B cell (primary cell): ENCODE measurements around the gene IL1RAPL1. TPM values are rescaled to one million over a fixed set of nuclear protein-coding genes. Genes with fewer than 3 reads are reported as not detected.

Experiments used
- ATAC-seq: fragments of 200-7000 bp; cut with Tn5 transposase; one replicate; pipeline ENCODE4 v1.10.0; 2021; ENCODE audit warnings: low read depth, mild to moderate bottlenecking, moderate number of reproducible peaks, moderate library complexity
- CTCF ChIA-PET: fragments of 350-600 bp; sonication (Branson Sonifier 250); formaldehyde crosslinking; loops from one replicate; lab custom pipeline; 2021; ENCODE audit warnings: antibody characterized with exemption, inconsistent platforms; lab: Charles Lee
- POLR2A ChIA-PET: fragments of 350-600 bp; sonication (Branson Sonifier 250); formaldehyde crosslinking; loops from one replicate; lab custom pipeline; 2021; ENCODE audit warnings: antibody characterized with exemption; lab: Charles Lee
- DNase-seq: peaks from one replicate; pipeline ENCODE4 v3.0.0; 2013
- H2AFZ ChIP-seq: 2 replicates; pipeline ENCODE4 v1.6.1; 2012; ENCODE audit warnings: mild to moderate bottlenecking, low read depth, low read length; ENCODE audit not compliant: insufficient read depth, poor library complexity, severe bottlenecking
- H3K27ac ChIP-seq, 2 donors: 1 replicate in 1 of 2; 2 replicates in 1 of 2; pipeline ENCODE4 v1.5.1; 2012 to 2013; ENCODE audit warnings: low read length in 2 of 2, mild to moderate bottlenecking in 2 of 2, moderate library complexity in 1 of 2
- H3K27me3 ChIP-seq, 4 experiments: fragments of 200-600 bp in 1 of 4; sonication (generic) in 1 of 4; replicated peaks in 1 of 4; 1 replicate in 2 of 4; 2 replicates in 2 of 4; pipeline versions ENCODE4 v1.6.1 to v1.7.0; 2013 to 2016; ENCODE audit warnings: low read length in 3 of 4, mild to moderate bottlenecking in 2 of 4, mixed read lengths in 1 of 4, moderate library complexity in 1 of 4; ENCODE audit not compliant: insufficient read depth in 4 of 4, control insufficient read depth in 3 of 4; ENCODE audit errors: control extremely low read depth in 1 of 4
- H3K36me3 ChIP-seq, 2 experiments: replicated peaks in 1 of 2; 1 replicate in 1 of 2; 2 replicates in 1 of 2; pipeline versions ENCODE4 v1.6.1 to v1.7.1; 2013; ENCODE audit warnings: low read length in 1 of 2; ENCODE audit not compliant: insufficient read depth in 2 of 2, control insufficient read depth in 1 of 2; ENCODE audit errors: control extremely low read depth in 1 of 2, extremely low read depth in 1 of 2
- H3K4me1 ChIP-seq, 2 donors: fragments of 200-600 bp in 1 of 2; sonication (generic) in 1 of 2; 1 replicate in 1 of 2; 2 replicates in 1 of 2; pipeline versions ENCODE4 v1.5.1 to v1.6.1; 2013 to 2017; ENCODE audit warnings: low read length in 2 of 2; ENCODE audit not compliant: control insufficient read depth in 2 of 2, insufficient read depth in 2 of 2
- H3K4me2 ChIP-seq: replicated peaks from 2 replicates; pipeline ENCODE3; 2012; ENCODE audit warnings: mild to moderate bottlenecking, low read depth, low read length; ENCODE audit not compliant: poor library complexity, severe bottlenecking
- H3K4me3 ChIP-seq, 5 experiments: fragments of 200-600 bp in 1 of 5; sonication (generic) in 1 of 5; 1 replicate in 3 of 5; 2 replicates in 2 of 5; pipeline versions ENCODE4 v1.5.1 to v1.7.0; 2011 to 2016; ENCODE audit warnings: low read length in 4 of 5, mild to moderate bottlenecking in 4 of 5, low read depth in 2 of 5, control low read depth in 1 of 5, moderate library complexity in 1 of 5; ENCODE audit not compliant: insufficient read depth in 1 of 5; ENCODE audit errors: control extremely low read depth in 1 of 5, extremely low read depth in 1 of 5
- H3K79me2 ChIP-seq: fragments of 200-600 bp; sonication (generic); one replicate; pipeline ENCODE4 v1.6.0; 2016; ENCODE audit warnings: low read length; ENCODE audit not compliant: control insufficient read depth, insufficient read depth
- H3K9ac ChIP-seq: fragments of 200-600 bp; sonication (generic); 2 replicates; pipeline ENCODE4 v1.6.1; 2017; ENCODE audit warnings: mild to moderate bottlenecking, low read length, moderate library complexity
- H3K9me3 ChIP-seq, 3 donors: one replicate each; pipeline versions ENCODE4 v1.6.1 to v1.7.1; 2013; ENCODE audit warnings: low read length in 2 of 3; ENCODE audit not compliant: control insufficient read depth in 2 of 3, insufficient read depth in 1 of 3; ENCODE audit errors: control extremely low read depth in 1 of 3
- H4K20me1 ChIP-seq: 2 replicates; pipeline ENCODE4 v1.6.0; 2012; ENCODE audit warnings: mild to moderate bottlenecking, low read length; ENCODE audit not compliant: insufficient read depth, control insufficient read depth, poor library complexity, severe bottlenecking
- H3K27ac Mint-ChIP-seq: one replicate; pipeline ENCODE4 v1.8.0; 2021; ENCODE audit warnings: mixed read lengths
- H3K27me3 Mint-ChIP-seq: one replicate; pipeline ENCODE4 v1.8.0; 2021; ENCODE audit warnings: mixed read lengths
- H3K4me1 Mint-ChIP-seq: one replicate; pipeline ENCODE4 v1.8.0; 2021; ENCODE audit warnings: mixed read lengths
- H3K4me3 Mint-ChIP-seq: one replicate; pipeline ENCODE4 v1.8.0; 2021; ENCODE audit warnings: mixed read lengths
- H3K9me3 Mint-ChIP-seq: one replicate; pipeline ENCODE4 v1.8.0; 2022; ENCODE audit warnings: mixed read lengths; ENCODE audit not compliant: insufficient read depth
- EZH2 ChIP-seq: IDR thresholded peaks from 2 replicates; pipeline ENCODE4 v1.6.1; 2012; ENCODE audit warnings: borderline replicate concordance, low read depth, mild to moderate bottlenecking, moderate library complexity, low read length; ENCODE audit not compliant: insufficient read depth, poor library complexity, severe bottlenecking
- WGBS: methylation state at CpG from one replicate; pipeline ENCODE4 v1.1.5; 2013; ENCODE audit warnings: missing lambda C conversion rate; ENCODE audit not compliant: insufficient coverage; 5-methylcytosine and 5-hydroxymethylcytosine counted together
- intact Hi-C: fragments of 100-400 bp; cut with micrococcal nuclease; formaldehyde crosslinking; loops from one replicate; pipeline ENCODE4 v1.10.0; 2022
- polyA plus RNA-seq: library from polyadenylated mRNA; depleted of rRNA; stranded (reverse); fragments of >200 nt; gene quantifications from 2 replicates; pipeline ENCODE4 v1.2.3, GENCODE V29; 2012
- total RNA-seq, 2 donors: library from RNA; stranded (reverse); fragments of 120-200 nt in 1 of 2; gene quantifications; 1 replicate in 1 of 2; 2 replicates in 1 of 2; pipeline versions ENCODE4 v1.2.3 to v1.2.4, GENCODE V29; 2013 to 2022
- TF ChIP-seq, protein P1 (sequence below): fragments of 200-600 bp; IDR thresholded peaks from one replicate; pipeline ENCODE4 v1.8.0; 2022; ENCODE audit warnings: antibody characterized with exemption, mild to moderate bottlenecking

Gene IL1RAPL1
- total and polyA plus RNA-seq, 2 donors (not counting 1 experiment from before 2014, with no cell fraction given) = not detected

DNA sequence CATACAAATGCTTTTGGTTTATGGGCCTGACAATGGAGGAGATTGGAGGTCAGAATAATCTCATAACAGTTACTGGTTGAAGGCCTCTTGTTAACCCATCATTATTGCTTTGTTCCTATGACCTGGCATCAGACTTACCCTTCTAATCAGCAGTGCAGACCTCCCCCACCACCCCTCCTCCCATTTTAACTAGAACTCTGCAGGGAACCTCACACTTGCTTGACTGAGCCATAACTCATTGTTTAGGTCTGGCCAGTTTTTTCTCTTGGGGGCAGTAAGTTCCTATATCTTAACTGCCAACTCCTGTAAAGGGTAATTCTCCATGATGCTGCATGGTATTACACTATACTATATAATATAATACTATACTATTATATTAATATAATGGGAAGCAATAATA lies 609.3 kb downstream of the IL1RAPL1 start:
- H3K4me2 ChIP-seq = no peak overlapping the region
- no peak overlapping the region for H2AFZ ChIP-seq
- ChIA-PET CTCF (no interaction called here), POLR2A (no interaction called here)
- H3K27me3 ChIP-seq = no peaks in the 10 kb centered on the region
- H3K4me1 Mint-ChIP-seq = no peaks in the 10 kb centered on the region
- H3K27ac Mint-ChIP-seq = no peak overlapping the region
- no peaks in the 10 kb centered on the region for H3K36me3 ChIP-seq
- no peaks in the 10 kb centered on the region for H3K27me3 Mint-ChIP-seq
- no peaks in the 10 kb centered on the region for H3K9me3 ChIP-seq
- H3K79me2 ChIP-seq = no peaks in the 10 kb centered on the region
- H3K9me3 Mint-ChIP-seq = no peaks in the 10 kb centered on the region
- no peak overlapping the region for H3K9ac ChIP-seq
- DNase-seq (no peak), ATAC-seq (no peak)
- H3K4me3 Mint-ChIP-seq = no peak overlapping the region
- H3K4me3 ChIP-seq = no peak overlapping the region
- no peak overlapping the region for H3K27ac ChIP-seq
- intact Hi-C loops = no loop called here
- H4K20me1 ChIP-seq = no peaks in the 10 kb centered on the region
- TF ChIP-seq, protein P1, sequence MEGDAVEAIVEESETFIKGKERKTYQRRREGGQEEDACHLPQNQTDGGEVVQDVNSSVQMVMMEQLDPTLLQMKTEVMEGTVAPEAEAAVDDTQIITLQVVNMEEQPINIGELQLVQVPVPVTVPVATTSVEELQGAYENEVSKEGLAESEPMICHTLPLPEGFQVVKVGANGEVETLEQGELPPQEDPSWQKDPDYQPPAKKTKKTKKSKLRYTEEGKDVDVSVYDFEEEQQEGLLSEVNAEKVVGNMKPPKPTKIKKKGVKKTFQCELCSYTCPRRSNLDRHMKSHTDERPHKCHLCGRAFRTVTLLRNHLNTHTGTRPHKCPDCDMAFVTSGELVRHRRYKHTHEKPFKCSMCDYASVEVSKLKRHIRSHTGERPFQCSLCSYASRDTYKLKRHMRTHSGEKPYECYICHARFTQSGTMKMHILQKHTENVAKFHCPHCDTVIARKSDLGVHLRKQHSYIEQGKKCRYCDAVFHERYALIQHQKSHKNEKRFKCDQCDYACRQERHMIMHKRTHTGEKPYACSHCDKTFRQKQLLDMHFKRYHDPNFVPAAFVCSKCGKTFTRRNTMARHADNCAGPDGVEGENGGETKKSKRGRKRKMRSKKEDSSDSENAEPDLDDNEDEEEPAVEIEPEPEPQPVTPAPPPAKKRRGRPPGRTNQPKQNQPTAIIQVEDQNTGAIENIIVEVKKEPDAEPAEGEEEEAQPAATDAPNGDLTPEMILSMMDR = no peak
- TF ChIP-seq EZH2 = no peak
- H3K4me1 ChIP-seq = no peaks in the 10 kb centered on the region

GRCh38 chrX:29215251-29215650 lies 628.0 kb downstream of the IL1RAPL1 start:
- DNase-seq = no peak
- intact Hi-C loops = no loop called here
- CTCF ChIA-PET = no interaction called here
- H3K4me1 ChIP-seq = no peaks in the 10 kb centered on the region
- H3K27me3 Mint-ChIP-seq = no peaks in the 10 kb centered on the region
- no peak for ATAC-seq
- H3K79me2 ChIP-seq = no peaks in the 10 kb centered on the region
- no peak overlapping the region for H3K4me3 Mint-ChIP-seq
- H3K27me3 ChIP-seq = no peaks in the 10 kb centered on the region
- H2AFZ ChIP-seq = no peak overlapping the region
- H3K9me3 Mint-ChIP-seq = peaks cover 2% of the 10 kb centered on the region
- no peak overlapping the region for H3K9ac ChIP-seq
- H3K36me3 ChIP-seq = no peaks in the 10 kb centered on the region
- no peak for TF ChIP-seq EZH2
- TF ChIP-seq, protein P1 = no peak
- H3K27ac Mint-ChIP-seq = no peak overlapping the region
- H3K9me3 ChIP-seq = no peaks in the 10 kb centered on the region
- no peak overlapping the region for H3K4me3 ChIP-seq
- no peak overlapping the region for H3K27ac ChIP-seq
- no peak overlapping the region for H3K4me2 ChIP-seq
- POLR2A ChIA-PET = no interaction called here
- no peaks in the 10 kb centered on the region for H4K20me1 ChIP-seq
- no peaks in the 10 kb centered on the region for H3K4me1 Mint-ChIP-seq
- WGBS = no CpG with 5 or more reads among the region's 4 CpGs
